Hepatocyte (in vitro differentiated cells): Measurements from ENCODE around the gene ACIN1. TPM values are rescaled to one million over a fixed set of nuclear protein-coding genes. Genes with fewer than 3 reads are reported as not detected.

Experiments used
- DNase-seq: peaks from one replicate; pipeline ENCODE4 v3.0.0-alpha.2; 2016; ENCODE audit warnings: low spot score
- H2AFZ ChIP-seq: fragments of 200-600 bp; sonication (generic); 2 replicates; pipeline ENCODE4 v1.6.0; 2016; ENCODE audit warnings: antibody characterized with exemption, mild to moderate bottlenecking
- H3K27ac ChIP-seq: fragments of 200-600 bp; sonication (generic); 2 replicates; pipeline ENCODE4 v1.5.1; 2016; ENCODE audit warnings: mild to moderate bottlenecking
- H3K27me3 ChIP-seq: fragments of 200-600 bp; sonication (generic); 2 replicates; pipeline ENCODE4 v1.6.1; 2016
- H3K36me3 ChIP-seq: fragments of 200-600 bp; sonication (generic); replicated peaks from 2 replicates; pipeline ENCODE4 v1.5.1; 2016; ENCODE audit warnings: low read depth; ENCODE audit not compliant: insufficient read depth
- H3K4me1 ChIP-seq: fragments of 200-600 bp; sonication (generic); 2 replicates; pipeline ENCODE4 v1.5.1; 2016; ENCODE audit warnings: mild to moderate bottlenecking, moderate library complexity; ENCODE audit not compliant: insufficient read depth
- H3K4me2 ChIP-seq: fragments of 200-600 bp; sonication (generic); 2 replicates; pipeline ENCODE4 v1.6.0; 2016
- H3K4me3 ChIP-seq: fragments of 200-600 bp; sonication (generic); 2 replicates; pipeline ENCODE4 v1.5.1; 2016; ENCODE audit warnings: mild to moderate bottlenecking
- H3K79me2 ChIP-seq: fragments of 200-600 bp; sonication (generic); 2 replicates; pipeline ENCODE4 v1.6.0; 2017; ENCODE audit warnings: mild to moderate bottlenecking
- H3K9me2 ChIP-seq: fragments of 200-600 bp; sonication (generic); replicated peaks from 2 replicates; pipeline ENCODE4 v1.6.0; 2017; ENCODE audit warnings: mild to moderate bottlenecking; ENCODE audit not compliant: insufficient read depth
- H3K9me3 ChIP-seq: fragments of 200-600 bp; sonication (generic); 2 replicates; pipeline ENCODE4 v1.5.1; 2016; ENCODE audit warnings: low read depth, mild to moderate bottlenecking
- H4K20me1 ChIP-seq: fragments of 200-600 bp; sonication (generic); 2 replicates; pipeline ENCODE4 v1.6.0; 2016; ENCODE audit warnings: mild to moderate bottlenecking; ENCODE audit not compliant: insufficient read depth, poor library complexity, severe bottlenecking
- CTCF ChIP-seq: fragments of 200-600 bp; sonication (generic); IDR thresholded peaks from 2 replicates; pipeline ENCODE4 v1.5.1; 2016; ENCODE audit warnings: antibody characterized with exemption, mild to moderate bottlenecking; ENCODE audit not compliant: poor library complexity
- EZH2 ChIP-seq: fragments of 200-600 bp; sonication (generic); IDR thresholded peaks from 2 replicates; pipeline ENCODE4 v1.6.1; 2016; ENCODE audit warnings: antibody characterized with exemption, mild to moderate bottlenecking, borderline replicate concordance
- EZH2phosphoT487 ChIP-seq: fragments of 200-600 bp; sonication (generic); IDR thresholded peaks from one replicate; pipeline ENCODE4 v1.6.1; 2018; ENCODE audit warnings: antibody characterized with exemption, mild to moderate bottlenecking, low read depth, moderate library complexity; ENCODE audit not compliant: unreplicated experiment, severe bottlenecking
- WGBS: methylation state at CpG from one replicate; pipeline ENCODE4 v1.1.6; 2016; ENCODE audit warnings: low lambda C conversion rate; ENCODE audit errors: missing lambda C conversion rate; 5-methylcytosine and 5-hydroxymethylcytosine counted together
- polyA plus RNA-seq: library from polyadenylated mRNA; unstranded; fragments of >200 nt; fragmentation: Nextera tagmentation; extraction: Ambion mirVana; gene quantifications from 2 replicates; pipeline ENCODE4 v1.2.1, GENCODE V29; 2016
- total RNA-seq: library from RNA; depleted of rRNA; stranded (reverse); fragments of >200 nt; gene quantifications from 2 replicates; pipeline ENCODE4 v1.2.3, GENCODE V29; 2014

ACIN1 gene
- total and polyA plus RNA-seq, 2 experiments from 2014 or later, result 44.3 to 108 TPM

- H3K27me3 ChIP-seq, result no peaks in the 10 kb centered on the region
- TF ChIP-seq EZH2phosphoT487 (no peak), EZH2 (no peak), CTCF (no peak)
- no peaks in the 10 kb centered on the region for H3K9me3 ChIP-seq
- H3K4me3 ChIP-seq, result no peak overlapping the region
- no peak for DNase-seq
- H3K4me2 ChIP-seq, result no peak overlapping the region
- no peaks in the 10 kb centered on the region for H3K36me3 ChIP-seq
- no peak overlapping the region for H2AFZ ChIP-seq
- H3K27ac ChIP-seq, result no peak overlapping the region
- WGBS, result 77% methylated on average over 5 of the region's 5 CpGs
- H3K4me1 ChIP-seq, result peaks cover 10% of the 10 kb centered on the region
- H3K9me2 ChIP-seq, result no peaks in the 10 kb centered on the region
- H4K20me1 ChIP-seq, result peaks cover 33% of the 10 kb centered on the region
- H3K79me2 ChIP-seq, result peaks cover 49% of the 10 kb centered on the region
These were observed 31.3 kb downstream of the ACIN1 start for GRCh38 chr14:23063601-23064000.

DNA sequence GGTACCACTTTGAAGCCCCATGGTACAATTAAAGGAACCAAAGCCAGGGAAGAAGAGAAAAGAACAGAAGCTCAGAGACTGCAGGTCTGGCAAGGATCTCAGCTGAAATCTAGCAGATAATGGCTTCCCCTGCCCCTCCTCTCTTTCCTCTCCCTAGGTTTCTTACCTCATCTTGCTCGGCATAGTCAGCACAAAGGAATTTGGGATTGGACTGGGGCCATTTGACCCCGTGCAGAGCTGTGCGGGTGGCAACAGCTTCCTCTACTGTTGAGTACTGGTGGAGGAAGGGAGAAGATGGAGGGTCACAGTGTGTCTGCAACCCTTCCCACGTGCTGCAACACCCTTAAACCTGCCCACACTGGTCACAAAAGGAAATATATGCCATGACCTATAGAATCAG is 32.9 kb downstream of the ACIN1 start:
- WGBS, result 32% methylated on average over 4 of the region's 4 CpGs
- TF ChIP-seq EZH2phosphoT487 (no peak), CTCF (no peak), EZH2 (no peak)
- Histone ChIP-seq H3K27ac (peak overlapping the region; percentile 75), H3K27me3 (no peaks in the 10 kb centered on the region), H2AFZ (no peak overlapping the region), H3K79me2 (peaks cover 33% of the 10 kb centered on the region), H3K9me3 (no peaks in the 10 kb centered on the region), H4K20me1 (peaks cover 25% of the 10 kb centered on the region), H3K36me3 (no peaks in the 10 kb centered on the region), H3K4me1 (peaks cover 10% of the 10 kb centered on the region), H3K9me2 (no peaks in the 10 kb centered on the region), H3K4me3 (no peak overlapping the region), H3K4me2 (no peak overlapping the region)
- peak; percentile 83 for DNase-seq

DNA sequence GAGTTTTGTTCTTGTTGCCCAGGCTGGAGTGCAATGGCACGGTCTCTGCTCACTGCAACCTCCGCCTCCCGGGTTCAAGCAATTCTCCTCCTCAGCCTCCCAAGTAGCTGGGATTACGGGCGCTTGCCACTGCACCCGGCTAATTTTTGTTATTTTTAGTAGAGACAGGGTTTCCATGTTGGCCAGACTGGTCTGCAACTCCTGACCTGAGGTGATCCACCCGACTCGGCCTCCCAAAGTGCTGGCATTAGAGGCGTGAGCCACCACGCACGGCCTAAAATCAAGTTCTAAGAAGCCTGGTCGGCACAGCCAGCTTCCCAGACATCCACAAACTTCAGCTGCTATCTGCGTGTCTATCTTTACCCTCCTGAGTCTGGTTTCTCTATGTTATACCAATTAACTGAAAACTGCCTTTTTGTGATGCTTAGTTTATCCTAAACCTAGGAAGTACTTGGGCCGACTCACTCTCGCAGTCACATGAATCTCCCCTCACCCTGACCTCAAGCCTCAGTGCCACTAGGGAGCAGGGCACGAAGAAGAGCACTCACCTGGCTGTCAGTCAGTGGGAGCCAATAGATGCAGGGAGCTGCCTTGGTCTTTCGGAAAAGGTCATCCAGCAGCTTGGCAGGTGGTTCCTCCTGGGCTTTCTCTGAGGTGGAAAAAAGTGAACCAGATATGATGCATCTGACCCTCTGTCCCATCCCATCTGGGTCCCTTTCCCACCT is 34.2 kb downstream of the ACIN1 start:
- Histone ChIP-seq H3K27me3 (no peaks in the 10 kb centered on the region), H3K79me2 (peaks cover 20% of the 10 kb centered on the region), H3K9me2 (no peaks in the 10 kb centered on the region), H4K20me1 (peaks cover 12% of the 10 kb centered on the region), H2AFZ (no peak overlapping the region), H3K36me3 (no peaks in the 10 kb centered on the region), H3K4me1 (peaks cover 21% of the 10 kb centered on the region), H3K4me3 (no peak overlapping the region), H3K27ac (no peak overlapping the region), H3K9me3 (no peaks in the 10 kb centered on the region), H3K4me2 (no peak overlapping the region)
- DNase-seq, result no peak
- 95% methylated on average over 17 of the region's 17 CpGs for WGBS
- TF ChIP-seq EZH2 (no peak), EZH2phosphoT487 (no peak), CTCF (no peak)
